K562 (cell line): ENCODE data around the gene TOMM6. TPM values are rescaled to one million over a fixed set of nuclear protein-coding genes. Genes with fewer than 3 reads are reported as not detected.

Source experiments
- ATAC-seq: fragments of 200-7000 bp; cut with Tn5 transposase; 3 replicates; pipeline ENCODE4 v1.9.1; 2020; ENCODE audit warnings: moderate library complexity
- BruUV-seq: library from RNA; stranded (reverse); fragments of 400-500 nt; replicated peaks from 2 replicates; lab custom pipeline; 2021; lab: Mats Ljungman, UMichigan
- CTCF ChIA-PET: fragments of 300-600 bp; formaldehyde crosslinking; extraction: SDS; loops from one replicate; lab custom pipeline; 2021; ENCODE audit warnings: low intra/inter-chr PET ratio; lab: Yijun Ruan, JAX
- POLR2A ChIA-PET: fragments of 300-600, 350-650 bp; sonication (Branson Sonifier 250); formaldehyde crosslinking; extraction: SDS; loops from one replicate; lab custom pipeline; 2021; ENCODE audit warnings: antibody characterized with exemption, inconsistent platforms; lab: Yijun Ruan, JAX
- DNase-seq, 4 experiments: peaks; one replicate each; pipeline versions ENCODE4 v3.0.0 to v3.0.0-alpha.2; 2011 to 2018; ENCODE audit warnings: low spot score in 3 of 4, mixed read lengths in 3 of 4; ENCODE audit errors: extremely low read depth in 1 of 4
- FAIRE-seq: peaks from 2 replicates; lab custom pipeline; 2011; peaks lifted over from hg19 to GRCh38; lab: Jason Lieb, UNC
- H2AFZ ChIP-seq: 2 replicates; pipeline ENCODE4 v1.6.0; 2011; ENCODE audit warnings: low read depth, low read length, control low read depth, inconsistent platforms
- H3K27ac ChIP-seq: fragments of 200-600 bp; 3 replicates; pipeline ENCODE4 v1.8.0; 2011; ENCODE audit warnings: low read depth, mild to moderate bottlenecking, control low read depth, inconsistent platforms, low read length, moderate library complexity, mixed read lengths; ENCODE audit errors: extremely low read depth
- H3K27me3 ChIP-seq, 2 experiments: fragments of 300-600 bp in 1 of 2; 2 replicates in 1 of 2; 3 replicates in 1 of 2; pipeline versions ENCODE4 v1.6.0 to v1.8.0; 2011; ENCODE audit warnings: inconsistent platforms in 2 of 2, low read length in 2 of 2, mild to moderate bottlenecking in 1 of 2, mixed read lengths in 1 of 2, moderate library complexity in 1 of 2; ENCODE audit not compliant: control insufficient read depth in 2 of 2, insufficient read depth in 2 of 2
- H3K36me3 ChIP-seq: fragments of 300-600 bp; 3 replicates; pipeline ENCODE4 v1.8.0; 2011; ENCODE audit warnings: mild to moderate bottlenecking, low read length, inconsistent platforms; ENCODE audit not compliant: control insufficient read depth, insufficient read depth
- H3K4me1 ChIP-seq, 2 experiments: fragments of 200-600 bp in 1 of 2; replicated peaks in 1 of 2; 2 replicates in 1 of 2; 3 replicates in 1 of 2; pipeline versions ENCODE4 v1.5.1 to v1.8.0; 2011; ENCODE audit warnings: inconsistent platforms in 2 of 2, low read length in 2 of 2, mild to moderate bottlenecking in 1 of 2, mixed read lengths in 1 of 2, moderate library complexity in 1 of 2; ENCODE audit not compliant: control insufficient read depth in 2 of 2, insufficient read depth in 2 of 2
- H3K4me2 ChIP-seq: 2 replicates; pipeline ENCODE4 v1.6.1; 2011; ENCODE audit warnings: low read length, control low read depth, inconsistent platforms, mixed read lengths; ENCODE audit not compliant: insufficient read depth
- H3K4me3 ChIP-seq: fragments of 200-600 bp; sonication (generic), shearing (Covaris generic); 2 replicates; pipeline ENCODE4 v1.5.1; 2016; ENCODE audit warnings: control low read depth, inconsistent platforms
- H3K79me2 ChIP-seq: fragments of 200-600 bp; 3 replicates; pipeline ENCODE4 v1.8.0; 2011; ENCODE audit warnings: low read length, inconsistent platforms; ENCODE audit not compliant: control insufficient read depth, insufficient read depth
- H3K9ac ChIP-seq, 2 experiments: 2 replicates each; pipeline versions ENCODE4 v1.6.0 to v1.6.1; 2011; ENCODE audit warnings: low read depth in 2 of 2, low read length in 2 of 2, control low read depth in 1 of 2, inconsistent platforms in 1 of 2, mild to moderate bottlenecking in 1 of 2, mixed read lengths in 1 of 2; ENCODE audit not compliant: insufficient read depth in 1 of 2
- H3K9me1 ChIP-seq: one replicate; pipeline ENCODE4 v1.6.0; 2011; ENCODE audit warnings: inconsistent platforms, mild to moderate bottlenecking, low read length, moderate library complexity; ENCODE audit not compliant: control insufficient read depth, insufficient read depth
- H3K9me3 ChIP-seq: replicated peaks from 2 replicates; pipeline ENCODE4 v1.5.1; 2011; ENCODE audit warnings: low read depth, low read length, inconsistent platforms; ENCODE audit not compliant: control insufficient read depth, insufficient read depth
- H4K20me1 ChIP-seq: replicated peaks from 2 replicates; pipeline ENCODE4 v1.6.1; 2011; ENCODE audit warnings: low read length, inconsistent platforms, mixed read lengths; ENCODE audit not compliant: control insufficient read depth, insufficient read depth
- ARID4B ChIP-seq: sonication (generic); formaldehyde crosslinking; IDR thresholded peaks from 2 replicates; pipeline ENCODE4 v1.8.0; 2022; ENCODE audit warnings: mild to moderate bottlenecking, missing genetic modification reagents
- C11orf30 ChIP-seq: fragments of 450-650 bp; IDR thresholded peaks from 2 replicates; pipeline ENCODE4 v1.6.1; 2016; ENCODE audit warnings: low read depth, mild to moderate bottlenecking
- MAFF ChIP-seq: IDR thresholded peaks from 2 replicates; pipeline ENCODE4 v1.6.1; 2012; ENCODE audit warnings: low read length, improper control_type of control experiment
- MAFG ChIP-seq: fragments of 450-650 bp; conservative IDR thresholded peaks from 2 replicates; pipeline ENCODE4 v1.6.1; 2016; ENCODE audit warnings: missing genetic modification characterization, missing compliant biosample characterization
- SMARCC2 ChIP-seq: fragments of 450-650 bp; IDR thresholded peaks from 2 replicates; pipeline ENCODE4 v1.6.1; 2017; ENCODE audit warnings: antibody characterized with exemption, moderate library complexity, mild to moderate bottlenecking, low read depth
- ZFP1 ChIP-seq: fragments of 450-650 bp; formaldehyde crosslinking; IDR thresholded peaks from 2 replicates; pipeline ENCODE4 v1.4.0; 2020; ENCODE audit warnings: mild to moderate bottlenecking, mixed read lengths
- ZNF316 ChIP-seq: fragments of 450-650 bp; IDR thresholded peaks from 2 replicates; pipeline ENCODE4 v1.6.1; 2016
- ZNF785 ChIP-seq: fragments of 250-450 bp; sonication (Bioruptor Pico); IDR thresholded peaks from 2 replicates; pipeline ENCODE4 v1.4.0; 2020; ENCODE audit warnings: mild to moderate bottlenecking
- WGBS: fragments of 100-300 bp; shearing (Covaris generic); methylation state at CpG from one replicate; pipeline ENCODE4 v1.1.6; 2016; ENCODE audit warnings: low coverage, mixed read lengths; ENCODE audit not compliant: insufficient coverage; ENCODE audit errors: missing lambda C conversion rate; 5-methylcytosine and 5-hydroxymethylcytosine counted together
- in situ Hi-C: fragments of 300-500 bp; cut with MboI; formaldehyde crosslinking; loops from 4 replicates; pipeline ENCODE4 v1.15.0; 2018; ENCODE audit warnings: inconsistent platforms, mixed read lengths
- intact Hi-C: fragments of 100-400 bp; cut with micrococcal nuclease; formaldehyde crosslinking; loops from 2 replicates; pipeline ENCODE4 v1.14.2; 2022
- polyA plus RNA-seq, 8 experiments: library from polyadenylated mRNA; depleted of rRNA in 4 of 8; stranded (reverse) in 5 of 8; unstranded in 3 of 8; fragments of >200 nt; fragmentation: Nextera tagmentation in 2 of 8; fragmentation: Illumina TruSeq in 1 of 8; extraction: Ambion mirVana in 2 of 8; extraction: Trizol in 1 of 8; gene quantifications; 2 replicates each; pipeline versions ENCODE4 v1.2.1 to v1.2.3, GENCODE V29; 2011 to 2014; ENCODE audit warnings: inconsistent platforms in 1 of 8, missing spikeins in 1 of 8
- total RNA-seq, 7 experiments: library from RNA; depleted of rRNA in 6 of 7; stranded (reverse); fragments of >200 nt in 6 of 7; fragmentation: Illumina TruSeq in 2 of 7; extraction: Trizol in 2 of 7; gene quantifications; 2 replicates each; pipeline versions ENCODE4 v1.2.1 to v1.2.3, GENCODE V29; 2011 to 2021; ENCODE audit warnings: low replicate concordance in 1 of 7

The TOMM6 gene
- total and polyA plus RNA-seq, 9 of the 15 experiments (the other 6 are each of a cell fraction or from before 2014, with no cell fraction given) = 380 to 2,097 (median 1,065) TPM

GRCh38 chr6:41813956-41814355, 26.5 kb downstream of the TOMM6 start:
- no TSS peak for BruUV-seq
- H3K4me3 ChIP-seq = no peak overlapping the region
- POLR2A ChIA-PET = interaction anchor here (1.0 to 1.1 kb wide), 3 partner anchors 42 to 154 kb away, joined by 3 read pairs; no protein-coding TSS in a partner anchor
- CTCF ChIA-PET = interaction anchor here (0.5 to 0.6 kb wide), 2 partner anchors 10 to 38 kb away, joined by 3 to 4 read pairs; no protein-coding TSS in a partner anchor
- no peaks in the 10 kb centered on the region for H3K9me3 ChIP-seq
- H3K4me2 ChIP-seq = no peak overlapping the region
- in situ Hi-C loops (no loop called here), intact Hi-C loops (no loop called here)
- DNase-seq (no peak), FAIRE-seq (no peak), ATAC-seq (no peak)
- H3K27me3 ChIP-seq = no peaks in the 10 kb centered on the region
- H3K36me3 ChIP-seq = no peaks in the 10 kb centered on the region
- peaks cover 0 to 13% of the 10 kb centered on the region in 2 experiments; a peak in 3 of 5 replicates for H3K4me1 ChIP-seq
- H3K9ac ChIP-seq = no peak overlapping the region
- H2AFZ ChIP-seq = no peak overlapping the region
- H3K9me1 ChIP-seq = no peaks in the 10 kb centered on the region
- WGBS = 47% methylated on average over 2 of the region's 2 CpGs
- H3K27ac ChIP-seq = no peak overlapping the region
- TF ChIP-seq MAFF (peak; percentile 19; the same call in 1 of the 2 replicates), ZNF316 (peak; percentile 44), ARID4B (CRISPR knock-in tag) (no peak), ZFP1 (CRISPR knock-in tag) (no peak), SMARCC2 (no peak), MAFG (0 out of 2 replicates have a peak, but pooled peaks have one; percentile 4), ZNF785 (CRISPR knock-in tag) (no peak), C11orf30 (peak; percentile 42; the same call in 1 of the 2 replicates)
- TF ChIP-seq, all 486 proteins: peak for 4
- Histone ChIP-seq H3K79me2 (no peaks in the 10 kb centered on the region; the same call in 2 of the 3 replicates), H4K20me1 (no peaks in the 10 kb centered on the region)
